Measurements from ENCODE around the gene USP28. TPM values are rescaled to one million over a fixed set of nuclear protein-coding genes. Genes with fewer than 3 reads are reported as not detected.
"Not testable (repeated sequence)": the region's sequence is repeated elsewhere in the genome, so short reads cannot be mapped to it uniquely, and the experiment has no call there.

The USP28 gene
- total RNA-seq, 1 donor from 2014 or later: 89.8 TPM

DNA sequence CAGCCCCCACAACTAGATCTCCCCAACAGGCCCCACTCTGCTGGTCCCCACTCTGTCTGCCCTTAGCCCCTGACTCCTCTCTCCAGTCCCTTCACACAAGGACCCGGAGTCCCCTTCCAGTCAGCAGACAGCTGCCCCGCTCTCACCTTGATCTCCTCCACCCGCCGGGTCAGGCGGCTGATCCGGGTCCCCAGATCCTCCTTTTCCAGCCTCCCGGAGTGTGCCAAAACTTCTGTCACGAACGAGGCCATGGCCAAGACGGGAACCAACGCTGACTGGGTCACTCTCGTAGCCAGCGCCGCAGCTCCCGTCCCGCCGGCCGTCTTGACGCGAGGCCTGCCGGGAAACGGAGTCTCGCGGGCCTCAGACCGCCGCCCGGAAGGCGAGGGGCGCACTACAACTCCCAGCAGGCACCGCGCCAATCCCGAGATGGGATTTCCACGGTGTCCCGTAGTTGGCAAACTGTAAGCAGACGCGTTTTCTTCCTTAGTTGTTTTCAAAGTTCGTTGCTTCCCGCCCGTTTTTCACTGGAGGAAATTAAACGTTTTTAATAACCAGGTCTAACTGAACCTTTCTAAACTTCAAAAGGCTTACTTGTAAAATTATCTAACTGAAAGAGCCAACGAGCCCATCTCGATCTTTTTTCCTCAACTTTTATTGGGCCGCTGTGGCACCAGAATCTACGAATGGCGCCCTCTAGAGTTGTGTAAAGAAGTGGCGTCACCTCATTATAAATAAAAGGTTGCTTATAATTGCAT, 101.8 kb downstream of the USP28 start, which contains the start of gene ZW10:
Gene ZW10, minus strand, starts transcription at position 277 of the 758 bp plus-strand sequence. Its CDS starts 26 bp downstream, at position 251.
- TF ChIP-seq CTCF (IDR thresholded peaks at IDR 0.05; ENCODE audit: unreplicated experiment): peak; percentile 88
- Mint-ChIP-seq H3K4me3 (ENCODE audit: unreplicated experiment) (peak within 1 kb of the TSS; percentile 99), H3K27ac (ENCODE audit: unreplicated experiment) (peak within 1 kb of the TSS; percentile 93), H3K4me1 (ENCODE audit: unreplicated experiment) (peaks cover 37% of the 10 kb centered on the region), H3K27me3 (ENCODE audit: unreplicated experiment) (no peaks in the 10 kb centered on the region), H3K9me3 (ENCODE audit: unreplicated experiment) (no peaks in the 10 kb centered on the region), H3K36me3 (ENCODE audit: low read depth, unreplicated experiment) (no peaks in the 10 kb centered on the region)
- DNase-seq (ENCODE audit: low spot score): peak; percentile 96

DNA sequence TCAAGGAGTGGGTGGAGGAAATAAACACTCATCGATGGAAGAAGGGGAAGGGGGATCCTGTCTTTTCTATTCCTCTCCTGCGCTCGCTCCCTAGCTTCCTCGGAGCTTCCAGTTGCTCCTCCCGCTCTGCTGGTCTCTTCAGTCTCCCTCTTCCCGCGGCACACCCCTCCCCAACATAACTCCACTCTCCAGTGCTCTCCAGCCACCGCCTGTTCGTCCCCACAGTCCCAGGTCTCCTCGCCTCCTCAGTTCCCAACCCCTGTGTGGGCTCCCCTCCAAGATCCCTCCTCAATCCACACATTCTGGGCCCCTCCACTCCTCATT, 102.3 kb downstream of the USP28 start:
- Mint-ChIP-seq H3K27ac (ENCODE audit: unreplicated experiment) (peak overlapping the region; percentile 93), H3K4me1 (ENCODE audit: unreplicated experiment) (peaks cover 38% of the 10 kb centered on the region), H3K9me3 (ENCODE audit: unreplicated experiment) (no peaks in the 10 kb centered on the region), H3K4me3 (ENCODE audit: unreplicated experiment) (peak overlapping the region; percentile 99), H3K36me3 (ENCODE audit: low read depth, unreplicated experiment) (peaks cover 2% of the 10 kb centered on the region), H3K27me3 (ENCODE audit: unreplicated experiment) (no peaks in the 10 kb centered on the region)
- DNase-seq (ENCODE audit: low spot score): peak; percentile 35
- no peak for TF ChIP-seq CTCF (IDR thresholded peaks at IDR 0.05; ENCODE audit: unreplicated experiment)

- Mint-ChIP-seq H3K36me3 (ENCODE audit: low read depth, unreplicated experiment) (peaks cover 12% of the 10 kb centered on the region), H3K27ac (ENCODE audit: unreplicated experiment) (no peak overlapping the region), H3K4me1 (ENCODE audit: unreplicated experiment) (peaks cover 41% of the 10 kb centered on the region), H3K4me3 (ENCODE audit: unreplicated experiment) (peak overlapping the region; percentile 39), H3K9me3 (ENCODE audit: unreplicated experiment) (no peaks in the 10 kb centered on the region), H3K27me3 (ENCODE audit: unreplicated experiment) (no peaks in the 10 kb centered on the region)
- DNase-seq (ENCODE audit: low spot score): no peak
- TF ChIP-seq CTCF (IDR thresholded peaks at IDR 0.05; ENCODE audit: unreplicated experiment): no peak
These were observed 103.4 kb downstream of the USP28 start for GRCh38 chr11:113771964-113772363.

DNA sequence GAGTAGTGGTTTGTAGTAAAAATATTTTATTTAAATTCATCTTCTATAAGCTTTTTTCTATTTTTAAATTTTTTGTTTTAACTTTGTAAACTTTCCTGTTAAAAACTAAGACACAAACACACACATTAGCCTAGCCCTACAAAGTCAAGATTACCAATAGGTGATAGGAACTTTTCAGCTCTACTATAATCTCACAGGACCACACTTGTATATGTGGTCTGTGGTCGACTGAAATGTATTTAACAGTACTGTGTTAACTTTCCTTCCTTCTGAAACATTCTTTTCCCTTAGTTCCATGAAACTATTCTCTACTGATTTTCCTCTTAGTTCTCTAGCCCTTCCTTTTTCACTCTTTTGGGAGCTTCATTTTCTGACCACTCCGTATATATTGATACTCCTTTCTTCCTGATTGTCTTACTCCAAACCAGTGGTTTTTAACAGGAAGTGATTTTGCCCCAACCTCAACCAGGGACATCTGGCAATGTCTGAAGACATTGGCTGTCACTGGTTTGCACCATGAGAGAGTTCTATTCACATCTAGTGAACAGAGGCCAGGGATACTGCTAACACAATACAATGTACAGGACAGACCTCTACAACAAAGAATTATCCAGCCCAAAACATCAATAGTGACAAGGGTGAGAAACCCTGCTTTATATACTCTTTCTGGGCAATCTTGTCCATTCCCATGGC, 110.7 kb downstream of the USP28 start:
- no peaks in the 10 kb centered on the region for H3K9me3 Mint-ChIP-seq (ENCODE audit: unreplicated experiment)
- H3K4me3 Mint-ChIP-seq (ENCODE audit: unreplicated experiment): no peak overlapping the region
- H3K4me1 Mint-ChIP-seq (ENCODE audit: unreplicated experiment): peaks cover 8% of the 10 kb centered on the region
- no peak for TF ChIP-seq CTCF (IDR thresholded peaks at IDR 0.05; ENCODE audit: unreplicated experiment)
- no peak for DNase-seq (ENCODE audit: low spot score)
- no peak overlapping the region for H3K27ac Mint-ChIP-seq (ENCODE audit: unreplicated experiment)
- H3K27me3 Mint-ChIP-seq (ENCODE audit: unreplicated experiment): peaks cover 4% of the 10 kb centered on the region
- peaks cover 31% of the 10 kb centered on the region for H3K36me3 Mint-ChIP-seq (ENCODE audit: low read depth, unreplicated experiment)

- not testable (repeated sequence) for DNase-seq (ENCODE audit: low spot score); H3K4me3 Mint-ChIP-seq (ENCODE audit: unreplicated experiment); H3K4me1 Mint-ChIP-seq (ENCODE audit: unreplicated experiment); H3K9me3 Mint-ChIP-seq (ENCODE audit: unreplicated experiment); H3K27me3 Mint-ChIP-seq (ENCODE audit: unreplicated experiment); H3K27ac Mint-ChIP-seq (ENCODE audit: unreplicated experiment)
- peaks cover 36% of the 10 kb centered on the region for H3K36me3 Mint-ChIP-seq (ENCODE audit: low read depth, unreplicated experiment)
These were observed 112.3 kb downstream of the USP28 start for GRCh38 chr11:113763040-113763439.
